H9 (cell line): Measurements from ENCODE around the gene LRRN3. TPM values are rescaled to one million over a fixed set of nuclear protein-coding genes. Genes with fewer than 3 reads are reported as not detected.
A peak's percentile ranks its signal among the peaks of the same experiment; 100 is the strongest.

ENCODE experiments used
- DNase-seq: peaks from one replicate; pipeline ENCODE4 v3.0.0-alpha.2; 2017
- H2AFZ ChIP-seq: one replicate; pipeline ENCODE4 v1.6.1; 2013; ENCODE audit warnings: mild to moderate bottlenecking, low read length, control low read depth, moderate library complexity
- H2AK5ac ChIP-seq: 2 replicates; pipeline ENCODE4 v1.6.1; 2013; ENCODE audit warnings: low read length, control low read depth, mixed read lengths; ENCODE audit not compliant: insufficient read length
- H2BK120ac ChIP-seq: one replicate; pipeline ENCODE4 v1.6.1; 2013; ENCODE audit warnings: low read depth, mild to moderate bottlenecking, low read length, control low read depth, inconsistent platforms; ENCODE audit not compliant: poor library complexity, severe bottlenecking
- H2BK12ac ChIP-seq: 2 replicates; pipeline ENCODE4 v1.6.1; 2013; ENCODE audit warnings: low read length, control low read depth, mixed read lengths, low read depth; ENCODE audit not compliant: insufficient read length
- H2BK15ac ChIP-seq: 2 replicates; pipeline ENCODE4 v1.6.1; 2013; ENCODE audit warnings: low read depth, low read length, control low read depth
- H2BK20ac ChIP-seq: one replicate; pipeline ENCODE4 v1.6.1; 2013; ENCODE audit warnings: low read depth, mild to moderate bottlenecking, low read length, control low read depth, inconsistent platforms; ENCODE audit not compliant: poor library complexity, severe bottlenecking
- H2BK5ac ChIP-seq: 2 replicates; pipeline ENCODE4 v1.6.1; 2013; ENCODE audit warnings: low read length, control low read depth, mixed read lengths; ENCODE audit not compliant: insufficient read length
- H3K14ac ChIP-seq: 2 replicates; pipeline ENCODE4 v1.6.1; 2013; ENCODE audit warnings: low read length, control low read depth; ENCODE audit not compliant: insufficient read depth
- H3K18ac ChIP-seq: 2 replicates; pipeline ENCODE4 v1.6.1; 2013; ENCODE audit warnings: low read depth, mild to moderate bottlenecking, mixed read lengths, low read length, control low read depth; ENCODE audit not compliant: insufficient read length
- H3K23ac ChIP-seq: 2 replicates; pipeline ENCODE4 v1.6.1; 2013; ENCODE audit warnings: low read length, control low read depth, mixed read lengths, low read depth; ENCODE audit not compliant: insufficient read length
- H3K23me2 ChIP-seq: 2 replicates; pipeline ENCODE4 v1.6.1; 2013; ENCODE audit warnings: low read depth, mild to moderate bottlenecking, mixed read lengths, low read length, control low read depth; ENCODE audit not compliant: insufficient read length, poor library complexity, severe bottlenecking
- H3K27ac ChIP-seq: 2 replicates; pipeline ENCODE4 v1.5.1; 2013; ENCODE audit warnings: low read length, control low read depth, mixed read lengths, low read depth; ENCODE audit not compliant: insufficient read length
- H3K27me3 ChIP-seq: 2 replicates; pipeline ENCODE4 v1.6.1; 2013; ENCODE audit warnings: low read length, control low read depth, inconsistent platforms; ENCODE audit not compliant: insufficient read depth
- H3K4ac ChIP-seq: 2 replicates; pipeline ENCODE4 v1.6.1; 2013; ENCODE audit warnings: low read depth, mild to moderate bottlenecking, control low read depth, inconsistent platforms, low read length, moderate library complexity
- H3K4me1 ChIP-seq: 2 replicates; pipeline ENCODE4 v1.6.1; 2013; ENCODE audit warnings: low read length, control low read depth, inconsistent platforms; ENCODE audit not compliant: insufficient read depth
- H3K4me2 ChIP-seq: 2 replicates; pipeline ENCODE4 v1.6.1; 2013; ENCODE audit warnings: low read length, control low read depth, mixed read lengths; ENCODE audit not compliant: insufficient read length, insufficient read depth
- H3K56ac ChIP-seq: 2 replicates; pipeline ENCODE4 v1.6.1; 2013; ENCODE audit warnings: low read depth, mild to moderate bottlenecking, mixed read lengths, low read length, control low read depth; ENCODE audit not compliant: insufficient read length
- H3K79me1 ChIP-seq: 2 replicates; pipeline ENCODE4 v1.6.1; 2013; ENCODE audit warnings: low read depth, mild to moderate bottlenecking, moderate library complexity, low read length, control low read depth, inconsistent platforms; ENCODE audit not compliant: insufficient read depth, poor library complexity, severe bottlenecking
- H3K79me2 ChIP-seq: 2 replicates; pipeline ENCODE4 v1.6.1; 2013; ENCODE audit warnings: low read length, control low read depth, inconsistent platforms; ENCODE audit not compliant: insufficient read depth
- H3K9ac ChIP-seq: 2 replicates; pipeline ENCODE4 v1.6.1; 2013; ENCODE audit warnings: low read length, control low read depth, mixed read lengths; ENCODE audit not compliant: insufficient read length; ENCODE audit errors: extremely low read depth
- H3K9me3 ChIP-seq: one replicate; pipeline ENCODE4 v1.6.1; 2013; ENCODE audit warnings: low read depth, low read length, inconsistent platforms; ENCODE audit not compliant: control insufficient read depth
- H3T11ph ChIP-seq: one replicate; pipeline ENCODE4 v1.6.1; 2013; ENCODE audit warnings: mild to moderate bottlenecking, low read length, control low read depth, inconsistent platforms
- H4K20me1 ChIP-seq: one replicate; pipeline ENCODE4 v1.6.1; 2013; ENCODE audit not compliant: control insufficient read depth, insufficient read length, insufficient read depth
- H4K5ac ChIP-seq: 2 replicates; pipeline ENCODE4 v1.6.1; 2013; ENCODE audit warnings: low read depth, mild to moderate bottlenecking, mixed read lengths, low read length, control low read depth; ENCODE audit not compliant: insufficient read length
- H4K8ac ChIP-seq: replicated peaks from 2 replicates; pipeline ENCODE4 v1.6.1; 2013; ENCODE audit warnings: low read length, control low read depth, mixed read lengths, low read depth; ENCODE audit not compliant: insufficient read length
- H4K91ac ChIP-seq: 2 replicates; pipeline ENCODE4 v1.6.1; 2013; ENCODE audit warnings: low read depth, mild to moderate bottlenecking, moderate library complexity, mixed read lengths, low read length, control low read depth; ENCODE audit not compliant: insufficient read length
- H3K27ac Mint-ChIP-seq, 3 experiments: 2 replicates in 2 of 3; 3 replicates in 1 of 3; pipeline ENCODE4 v1.8.0; 2020 to 2021; ENCODE audit warnings: mixed read lengths in 3 of 3, mild to moderate bottlenecking in 1 of 3, moderate library complexity in 1 of 3
- H3K27me3 Mint-ChIP-seq: 2 replicates; pipeline ENCODE4 v1.8.0; 2021; ENCODE audit warnings: low read depth, mild to moderate bottlenecking, moderate library complexity, mixed read lengths
- H3K36me3 Mint-ChIP-seq, 3 experiments: 2 replicates in 2 of 3; 3 replicates in 1 of 3; pipeline ENCODE4 v1.8.0; 2020 to 2021; ENCODE audit warnings: low read depth in 3 of 3, mixed read lengths in 3 of 3; ENCODE audit not compliant: insufficient read depth in 1 of 3
- H3K4me1 Mint-ChIP-seq, 2 experiments: 2 replicates each; pipeline ENCODE4 v1.8.0; 2020; ENCODE audit warnings: mixed read lengths in 2 of 2
- H3K4me3 Mint-ChIP-seq, 2 experiments: 2 replicates in 1 of 2; 3 replicates in 1 of 2; pipeline ENCODE4 v1.8.0; 2020 to 2021; ENCODE audit warnings: mild to moderate bottlenecking in 2 of 2, mixed read lengths in 2 of 2, moderate library complexity in 1 of 2
- H3K9me3 Mint-ChIP-seq, 2 experiments: 2 replicates in 1 of 2; 3 replicates in 1 of 2; pipeline ENCODE4 v1.8.0; 2020; ENCODE audit warnings: mild to moderate bottlenecking in 2 of 2, mixed read lengths in 2 of 2, moderate library complexity in 1 of 2
- WGBS: extraction: QIAGEN DNeasy Blood & Tissue Kit; methylation state at CpG from one replicate; pipeline ENCODE4 v1.1.7; 2013; ENCODE audit warnings: missing lambda C conversion rate, low lambda C conversion rate, mixed read lengths; ENCODE audit not compliant: insufficient read length; ENCODE audit errors: extremely low coverage; 5-methylcytosine and 5-hydroxymethylcytosine counted together
- total RNA-seq: library from RNA; stranded (reverse); gene quantifications from 2 replicates; pipeline ENCODE4 v1.2.1, GENCODE V29; 2021
- TF ChIP-seq, protein P1 (sequence below): fragments of 200-600 bp; sonication (generic); conservative IDR thresholded peaks from 3 replicates; pipeline ENCODE4 v1.8.0; 2021; ENCODE audit warnings: antibody characterized with exemption, mild to moderate bottlenecking

The LRRN3 gene
- total RNA-seq, 1 experiment from 2014 or later, result 0.77 TPM

DNA sequence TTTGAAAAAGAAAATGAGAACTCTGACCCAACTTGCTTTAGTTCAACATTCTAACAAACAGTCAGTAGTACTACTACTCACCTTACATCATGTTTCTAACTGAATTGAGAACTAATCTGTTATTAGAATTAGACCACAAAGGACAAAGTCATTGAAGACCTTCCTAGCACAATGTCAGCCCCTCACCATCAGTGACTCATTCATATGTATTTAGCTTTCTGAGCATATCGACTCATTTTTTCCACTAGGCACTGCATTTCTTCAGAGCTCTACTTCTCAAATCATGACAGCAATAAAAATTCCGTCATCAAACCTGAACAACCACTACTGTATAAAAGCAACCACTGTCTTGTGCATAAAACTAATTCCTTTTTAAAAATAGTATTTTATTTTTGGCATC, 4.4 kb upstream of the LRRN3 start:
- no CpG with 5 or more reads among the region's 2 CpGs for WGBS
- TF ChIP-seq, protein P1, sequence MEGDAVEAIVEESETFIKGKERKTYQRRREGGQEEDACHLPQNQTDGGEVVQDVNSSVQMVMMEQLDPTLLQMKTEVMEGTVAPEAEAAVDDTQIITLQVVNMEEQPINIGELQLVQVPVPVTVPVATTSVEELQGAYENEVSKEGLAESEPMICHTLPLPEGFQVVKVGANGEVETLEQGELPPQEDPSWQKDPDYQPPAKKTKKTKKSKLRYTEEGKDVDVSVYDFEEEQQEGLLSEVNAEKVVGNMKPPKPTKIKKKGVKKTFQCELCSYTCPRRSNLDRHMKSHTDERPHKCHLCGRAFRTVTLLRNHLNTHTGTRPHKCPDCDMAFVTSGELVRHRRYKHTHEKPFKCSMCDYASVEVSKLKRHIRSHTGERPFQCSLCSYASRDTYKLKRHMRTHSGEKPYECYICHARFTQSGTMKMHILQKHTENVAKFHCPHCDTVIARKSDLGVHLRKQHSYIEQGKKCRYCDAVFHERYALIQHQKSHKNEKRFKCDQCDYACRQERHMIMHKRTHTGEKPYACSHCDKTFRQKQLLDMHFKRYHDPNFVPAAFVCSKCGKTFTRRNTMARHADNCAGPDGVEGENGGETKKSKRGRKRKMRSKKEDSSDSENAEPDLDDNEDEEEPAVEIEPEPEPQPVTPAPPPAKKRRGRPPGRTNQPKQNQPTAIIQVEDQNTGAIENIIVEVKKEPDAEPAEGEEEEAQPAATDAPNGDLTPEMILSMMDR, result no peak
- H3K56ac ChIP-seq, result no peak overlapping the region
- no peak overlapping the region for H3K4ac ChIP-seq
- H4K8ac ChIP-seq, result no peak overlapping the region
- H4K20me1 ChIP-seq, result no peaks in the 10 kb centered on the region
- H3K79me2 ChIP-seq, result no peaks in the 10 kb centered on the region
- H3K9ac ChIP-seq, result no peak overlapping the region
- no peak overlapping the region for H2BK5ac ChIP-seq
- no peak overlapping the region for H2BK120ac ChIP-seq
- no peak overlapping the region for H2AK5ac ChIP-seq
- no peak overlapping the region for H2BK20ac ChIP-seq
- H3K27me3 ChIP-seq, result no peaks in the 10 kb centered on the region
- H4K5ac ChIP-seq, result no peak overlapping the region
- H3K23ac ChIP-seq, result peak overlapping the region; percentile 49
- no peak overlapping the region for H4K91ac ChIP-seq
- Mint-ChIP-seq H3K27ac (no peak overlapping the region), H3K36me3 (peaks cover 0 to 2% (median 0%) of the 10 kb centered on the region in 3 experiments; a peak in 1 of 7 replicates), H3K4me3 (no peak overlapping the region), H3K4me1 (peaks cover 29 to 34% of the 10 kb centered on the region in 2 experiments), H3K27me3 (no peaks in the 10 kb centered on the region), H3K9me3 (no peaks in the 10 kb centered on the region; a peak in 1 of 5 replicates)
- H3K27ac ChIP-seq, result no peak overlapping the region
- DNase-seq, result no peak
- no peak overlapping the region for H3K14ac ChIP-seq
- no peak overlapping the region for H2AFZ ChIP-seq
- H3K4me1 ChIP-seq, result peaks cover 7% of the 10 kb centered on the region
- no peak overlapping the region for H3T11ph ChIP-seq
- H3K4me2 ChIP-seq, result no peak overlapping the region
- no peaks in the 10 kb centered on the region for H3K23me2 ChIP-seq
- no peak overlapping the region for H2BK15ac ChIP-seq
- no peaks in the 10 kb centered on the region for H3K79me1 ChIP-seq
- H3K9me3 ChIP-seq, result no peaks in the 10 kb centered on the region
- no peak overlapping the region for H2BK12ac ChIP-seq
- no peak overlapping the region for H3K18ac ChIP-seq
